ENCODE data around the gene PIP5KL1. TPM values are rescaled to one million over a fixed set of nuclear protein-coding genes. Genes with fewer than 3 reads are reported as not detected.

Gene PIP5KL1
- total RNA-seq, 1 donor from 2014 or later = 3.4 TPM

DNA sequence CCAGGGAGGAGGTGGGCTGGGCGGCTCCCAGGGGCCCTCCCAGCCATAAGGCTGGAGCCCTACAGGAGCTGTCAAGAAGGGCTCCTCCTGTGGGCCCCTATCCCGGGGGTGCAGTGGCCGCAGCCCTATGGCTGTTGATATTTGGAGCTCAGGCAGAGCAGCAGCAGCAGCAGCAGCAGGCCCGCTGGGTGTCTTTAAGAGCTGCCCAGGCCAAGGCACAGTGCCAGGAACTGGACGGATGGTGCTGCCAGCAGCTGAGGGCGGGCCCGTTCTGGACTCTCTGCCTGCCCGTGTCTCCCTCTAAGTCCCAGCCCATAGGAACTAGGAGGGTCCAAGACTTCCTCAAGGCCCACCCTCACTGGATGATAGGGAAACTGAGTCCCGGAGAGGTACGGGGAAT is 56.7 kb downstream of the PIP5KL1 start:
- TF ChIP-seq, protein P1, sequence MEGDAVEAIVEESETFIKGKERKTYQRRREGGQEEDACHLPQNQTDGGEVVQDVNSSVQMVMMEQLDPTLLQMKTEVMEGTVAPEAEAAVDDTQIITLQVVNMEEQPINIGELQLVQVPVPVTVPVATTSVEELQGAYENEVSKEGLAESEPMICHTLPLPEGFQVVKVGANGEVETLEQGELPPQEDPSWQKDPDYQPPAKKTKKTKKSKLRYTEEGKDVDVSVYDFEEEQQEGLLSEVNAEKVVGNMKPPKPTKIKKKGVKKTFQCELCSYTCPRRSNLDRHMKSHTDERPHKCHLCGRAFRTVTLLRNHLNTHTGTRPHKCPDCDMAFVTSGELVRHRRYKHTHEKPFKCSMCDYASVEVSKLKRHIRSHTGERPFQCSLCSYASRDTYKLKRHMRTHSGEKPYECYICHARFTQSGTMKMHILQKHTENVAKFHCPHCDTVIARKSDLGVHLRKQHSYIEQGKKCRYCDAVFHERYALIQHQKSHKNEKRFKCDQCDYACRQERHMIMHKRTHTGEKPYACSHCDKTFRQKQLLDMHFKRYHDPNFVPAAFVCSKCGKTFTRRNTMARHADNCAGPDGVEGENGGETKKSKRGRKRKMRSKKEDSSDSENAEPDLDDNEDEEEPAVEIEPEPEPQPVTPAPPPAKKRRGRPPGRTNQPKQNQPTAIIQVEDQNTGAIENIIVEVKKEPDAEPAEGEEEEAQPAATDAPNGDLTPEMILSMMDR (IDR thresholded peaks at IDR 0.05; ENCODE audit: unreplicated experiment) = no peak

DNA sequence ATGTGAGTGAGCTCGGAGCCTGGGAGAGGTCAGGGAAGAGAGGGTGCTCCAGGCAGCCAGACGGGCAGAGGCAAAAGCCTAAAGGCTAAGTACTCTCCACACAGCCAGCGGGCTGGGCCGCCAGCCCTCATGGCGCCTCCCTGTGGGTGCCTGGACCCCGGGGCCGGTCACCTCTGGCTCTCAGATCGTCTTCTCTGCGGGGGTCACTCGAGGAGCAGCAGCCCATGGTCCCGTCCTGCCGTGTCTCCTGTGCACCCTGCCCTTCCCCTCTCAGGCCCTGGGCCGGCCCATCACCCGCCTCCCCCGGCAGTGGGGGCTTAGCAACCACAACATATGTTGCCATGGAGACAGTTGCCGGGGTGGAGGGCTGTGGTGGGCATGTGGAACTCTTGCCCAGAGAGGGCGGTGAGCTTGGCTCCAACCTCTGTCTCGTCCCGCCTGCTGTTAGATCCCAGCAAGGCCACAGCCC is 57.3 kb downstream of the PIP5KL1 start:
- Mint-ChIP-seq H3K9me3 (ENCODE audit: low read depth) (no peaks in the 10 kb centered on the region), H3K27ac (no peak overlapping the region), H3K4me1 (ENCODE audit: low read depth) (peaks cover 2% of the 10 kb centered on the region), H3K4me3 (ENCODE audit: low read depth) (no peak overlapping the region), H3K36me3 (ENCODE audit: insufficient read depth) (peaks cover 4% of the 10 kb centered on the region), H3K27me3 (no peaks in the 10 kb centered on the region)
- TF ChIP-seq, protein P1 (IDR thresholded peaks at IDR 0.05; ENCODE audit: unreplicated experiment) = no peak
- DNase-seq (ENCODE audit: low spot score, unreplicated experiment) = no peak

More for the DNA sequence above, 56.7 kb downstream of the PIP5KL1 start:
- peaks cover 2% of the 10 kb centered on the region for H3K4me1 Mint-ChIP-seq (ENCODE audit: low read depth)
- no peaks in the 10 kb centered on the region for H3K27me3 Mint-ChIP-seq
- H3K36me3 Mint-ChIP-seq (ENCODE audit: insufficient read depth) = peaks cover 4% of the 10 kb centered on the region
- H3K4me3 Mint-ChIP-seq (ENCODE audit: low read depth) = no peak overlapping the region
- no peak for DNase-seq (ENCODE audit: low spot score, unreplicated experiment)
- no peak overlapping the region for H3K27ac Mint-ChIP-seq
- H3K9me3 Mint-ChIP-seq (ENCODE audit: low read depth) = no peaks in the 10 kb centered on the region

DNA sequence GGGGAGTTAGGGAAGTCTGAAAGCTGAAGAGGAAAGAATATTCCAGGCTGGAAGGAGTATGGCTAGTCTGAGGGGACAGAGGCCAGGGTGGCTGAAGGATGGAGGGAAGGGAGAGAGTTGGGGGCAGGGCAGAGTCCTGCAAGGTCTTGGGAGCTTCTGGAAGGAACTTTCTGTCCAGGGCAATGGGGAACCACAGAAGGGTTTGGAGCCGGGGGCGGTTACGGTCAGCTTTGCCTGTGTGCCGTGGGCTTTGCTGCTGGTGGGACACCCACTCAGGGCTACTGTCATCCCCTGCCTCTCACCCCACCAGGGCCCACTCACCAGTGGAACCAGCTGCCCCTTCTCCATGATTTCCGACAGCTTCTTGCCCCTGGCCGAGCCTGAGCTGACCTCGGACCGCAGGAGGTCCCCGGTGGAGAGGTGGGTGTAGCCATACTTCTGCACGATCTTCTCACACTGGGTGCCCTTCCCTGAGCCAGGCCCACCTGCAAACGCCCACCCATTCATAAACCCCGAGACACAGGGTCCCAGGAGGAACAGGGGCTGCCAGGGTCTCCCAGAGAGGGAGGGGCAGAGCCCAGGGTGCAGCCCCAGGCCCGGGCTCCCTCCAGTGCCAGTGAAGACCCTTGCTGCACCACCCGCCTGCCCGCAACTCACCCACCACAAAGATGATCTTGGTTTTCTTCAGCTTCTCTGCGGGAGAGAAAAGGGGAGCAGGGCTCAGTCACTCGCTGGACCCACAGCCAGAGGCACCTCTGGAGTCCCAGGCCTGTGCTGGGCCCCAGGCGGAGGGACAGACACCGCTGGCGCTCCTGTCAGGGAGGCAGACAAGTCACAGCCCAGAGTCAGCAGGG is 58.0 kb downstream of the PIP5KL1 start:
- Mint-ChIP-seq H3K27ac (no peak overlapping the region), H3K36me3 (ENCODE audit: insufficient read depth) (peaks cover 4% of the 10 kb centered on the region), H3K4me3 (ENCODE audit: low read depth) (no peak overlapping the region), H3K9me3 (ENCODE audit: low read depth) (no peaks in the 10 kb centered on the region), H3K27me3 (no peaks in the 10 kb centered on the region), H3K4me1 (ENCODE audit: low read depth) (peaks cover 2% of the 10 kb centered on the region)
- no peak for DNase-seq (ENCODE audit: low spot score, unreplicated experiment)
- TF ChIP-seq, protein P1 (IDR thresholded peaks at IDR 0.05; ENCODE audit: unreplicated experiment) = no peak

- H3K4me3 Mint-ChIP-seq (ENCODE audit: low read depth) = no peak overlapping the region
- no peak overlapping the region for H3K27ac Mint-ChIP-seq
- TF ChIP-seq, protein P1 (IDR thresholded peaks at IDR 0.05; ENCODE audit: unreplicated experiment) = no peak
- DNase-seq (ENCODE audit: low spot score, unreplicated experiment) = no peak
- H3K9me3 Mint-ChIP-seq (ENCODE audit: low read depth) = no peaks in the 10 kb centered on the region
- no peaks in the 10 kb centered on the region for H3K27me3 Mint-ChIP-seq
- peaks cover 4% of the 10 kb centered on the region for H3K36me3 Mint-ChIP-seq (ENCODE audit: insufficient read depth)
- H3K4me1 Mint-ChIP-seq (ENCODE audit: low read depth) = peaks cover 2% of the 10 kb centered on the region
Observed at GRCh38 chr9:127871531-127871930, 59.0 kb downstream of the PIP5KL1 start.

DNA sequence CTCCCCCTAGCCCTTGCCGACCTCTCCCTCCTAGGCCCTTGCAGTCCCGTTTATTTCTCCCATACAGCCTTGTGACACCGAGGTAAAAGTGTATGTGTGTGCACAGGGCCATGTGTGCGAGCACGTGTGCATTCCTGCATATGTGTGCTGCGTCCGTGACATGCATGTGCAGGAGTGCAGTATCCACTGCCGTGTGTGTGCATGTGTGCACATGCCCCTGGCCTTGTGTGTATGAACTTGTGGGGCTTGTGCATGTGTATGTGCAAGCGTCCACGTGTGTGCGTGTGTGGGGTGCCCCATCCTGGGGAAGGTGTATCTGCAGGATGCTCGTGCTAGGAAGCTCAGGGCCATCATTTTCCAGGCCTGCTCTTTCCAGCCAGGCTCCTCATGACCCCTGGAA is 59.7 kb downstream of the PIP5KL1 start:
- no peaks in the 10 kb centered on the region for H3K27me3 Mint-ChIP-seq
- no peak for DNase-seq (ENCODE audit: low spot score, unreplicated experiment)
- H3K4me1 Mint-ChIP-seq (ENCODE audit: low read depth) = peaks cover 2% of the 10 kb centered on the region
- H3K9me3 Mint-ChIP-seq (ENCODE audit: low read depth) = no peaks in the 10 kb centered on the region
- TF ChIP-seq, protein P1 (IDR thresholded peaks at IDR 0.05; ENCODE audit: unreplicated experiment) = no peak
- no peak overlapping the region for H3K27ac Mint-ChIP-seq
- H3K36me3 Mint-ChIP-seq (ENCODE audit: insufficient read depth) = peaks cover 4% of the 10 kb centered on the region
- no peak overlapping the region for H3K4me3 Mint-ChIP-seq (ENCODE audit: low read depth)

Other genes starting within 250 kb of the PIP5KL1 start
- gene CFAP157, start 223.8 kb downstream of the PIP5KL1 start, total RNA-seq = 1.2 and 1.3 TPM in 2 replicates
- 11.3 and 11.9 TPM in 2 replicates for gene PTRH1, start 215.1 kb downstream of the PIP5KL1 start, total RNA-seq
- 0.07 TPM in 1 of 2 replicates, not detected in the other for gene TTC16, start 214.7 kb downstream of the PIP5KL1 start, total RNA-seq
- gene TOR2A, start 195.5 kb downstream of the PIP5KL1 start, total RNA-seq = 21.8 and 24.2 TPM in 2 replicates
- 2.0 and 2.6 TPM in 2 replicates for gene SH2D3C, start 152.1 kb downstream of the PIP5KL1 start, total RNA-seq
- 90.9 and 100 TPM in 2 replicates for gene CDK9, start 144.7 kb downstream of the PIP5KL1 start, total RNA-seq
- gene FPGS, start 127.9 kb downstream of the PIP5KL1 start, total RNA-seq = 75.0 and 78.4 TPM in 2 replicates
- gene ENG, start 76.1 kb downstream of the PIP5KL1 start, total RNA-seq = 0.64 and 0.91 TPM in 2 replicates
- 46.2 and 46.5 TPM in 2 replicates for gene AK1, start 53.1 kb downstream of the PIP5KL1 start, total RNA-seq
- gene ST6GALNAC6, start 31.2 kb downstream of the PIP5KL1 start, total RNA-seq = 31.1 and 36.7 TPM in 2 replicates
- 7.0 and 7.7 TPM in 2 replicates for gene ST6GALNAC4, start 13.7 kb downstream of the PIP5KL1 start, total RNA-seq
- gene DPM2, start 7.1 kb upstream of the PIP5KL1 start, total RNA-seq = 34.0 and 37.7 TPM in 2 replicates
- 48.2 and 54.1 TPM in 2 replicates for gene EEIG1, start 50.2 kb upstream of the PIP5KL1 start, total RNA-seq
- gene NAIF1, start 136.5 kb upstream of the PIP5KL1 start, total RNA-seq = 9.6 and 10.8 TPM in 2 replicates
- 9.7 and 10.0 TPM in 2 replicates for gene SLC25A25, start 137.5 kb upstream of the PIP5KL1 start, total RNA-seq
- 60.4 and 61.5 TPM in 2 replicates for gene PTGES2, start 197.0 kb upstream of the PIP5KL1 start, total RNA-seq
- gene LCN2, start 218.7 kb upstream of the PIP5KL1 start, total RNA-seq = not detected in 2 replicates
- gene BBLN, start 229.5 kb upstream of the PIP5KL1 start, total RNA-seq = 57.3 and 62.5 TPM in 2 replicates